K562 (cell line): Measurements from ENCODE around the gene FEN1. TPM values are rescaled to one million over a fixed set of nuclear protein-coding genes. Genes with fewer than 3 reads are reported as not detected.

Experiments used
- ADNP ChIP-seq: fragments of 200-800 bp; sonication (Bioruptor generic); IDR thresholded peaks from 2 replicates; pipeline ENCODE4 v1.6.1; 2016; ENCODE audit warnings: missing genetic modification characterization, missing compliant biosample characterization
- BRD4 ChIP-seq: fragments of 200-600 bp; sonication (generic); IDR thresholded peaks from 2 replicates; pipeline ENCODE4 v1.6.1; 2017; ENCODE audit warnings: inconsistent platforms
- E2F4 ChIP-seq: sonication (generic); formaldehyde crosslinking; IDR thresholded peaks from 2 replicates; pipeline ENCODE4 v1.8.0; 2022; ENCODE audit warnings: mild to moderate bottlenecking, low read depth, missing genetic modification reagents
- MLLT1 ChIP-seq, 2 experiments: fragments of 450-650 bp; IDR thresholded peaks; 2 replicates each; pipeline ENCODE4 v1.6.1; 2016
- RFX1 ChIP-seq: fragments of 450-650 bp; IDR thresholded peaks from 2 replicates; pipeline ENCODE4 v1.6.1; 2016; ENCODE audit warnings: mild to moderate bottlenecking, moderate library complexity
- SRF ChIP-seq, 2 experiments: fragments of 250-450, 450-650 bp in 1 of 2; sonication (Bioruptor Pico) in 1 of 2; sonication (generic) in 1 of 2; formaldehyde crosslinking; IDR thresholded peaks; 2 replicates each; pipeline versions ENCODE4 v1.5.0 to v1.5.1; 2020 to 2022; ENCODE audit warnings: mild to moderate bottlenecking in 1 of 2, missing genetic modification reagents in 1 of 2
- ZEB2 ChIP-seq: fragments of 450-650 bp; IDR thresholded peaks from 2 replicates; pipeline ENCODE4 v1.6.1; 2016
- ZKSCAN1 ChIP-seq: fragments of 150-350 bp; IDR thresholded peaks from 2 replicates; pipeline ENCODE4 v1.6.1; 2016; ENCODE audit warnings: low read depth, low read length
- ZKSCAN8 ChIP-seq: fragments of 200-800 bp; sonication (Bioruptor generic); IDR thresholded peaks from 2 replicates; pipeline ENCODE4 v1.6.1; 2016; ENCODE audit warnings: missing genetic modification characterization, missing compliant biosample characterization
- polyA plus RNA-seq, 8 experiments: library from polyadenylated mRNA; depleted of rRNA in 4 of 8; stranded (reverse) in 5 of 8; unstranded in 3 of 8; fragments of >200 nt; fragmentation: Nextera tagmentation in 2 of 8; fragmentation: Illumina TruSeq in 1 of 8; extraction: Ambion mirVana in 2 of 8; extraction: Trizol in 1 of 8; gene quantifications; 2 replicates each; pipeline versions ENCODE4 v1.2.1 to v1.2.3, GENCODE V29; 2011 to 2014; ENCODE audit warnings: inconsistent platforms in 1 of 8, missing spikeins in 1 of 8
- total RNA-seq, 7 experiments: library from RNA; depleted of rRNA in 6 of 7; stranded (reverse); fragments of >200 nt in 6 of 7; fragmentation: Illumina TruSeq in 2 of 7; extraction: Trizol in 2 of 7; gene quantifications; 2 replicates each; pipeline versions ENCODE4 v1.2.1 to v1.2.3, GENCODE V29; 2011 to 2021; ENCODE audit warnings: low replicate concordance in 1 of 7

The FEN1 gene
- total and polyA plus RNA-seq, 9 of the 15 experiments (the other 6 are each of a cell fraction or from before 2014, with no cell fraction given), result 58.1 to 156 (median 137) TPM

- TF ChIP-seq E2F4 (CRISPR knock-in tag) (0 out of 2 replicates have a peak, but pooled peaks have one; percentile 40), ZKSCAN1 (no peak; the same call in 1 of the 2 replicates), ZKSCAN8 (CRISPR knock-in tag) (no peak; the same call in 1 of the 2 replicates), ZEB2 (no peak), BRD4 (no peak), RFX1 (no peak; the same call in 1 of the 2 replicates), ADNP (tag) (no peak), MLLT1 (IDR thresholded peaks at IDR 0.05) (peak; percentile 88 to 89), SRF (CRISPR knock-in tag; IDR thresholded peaks at IDR 0.05) (peak in 1 of 2 experiments; percentile 57; a peak in 1 of 4 replicates)
These were observed 22.5 kb downstream of the FEN1 start (continued) for GRCh38 chr11:61814958-61815789.
